Raji (cell line): ENCODE results near the gene SETD4.

Experiments
- POLR2A ChIP-seq: IDR thresholded peaks from 2 replicates; pipeline ENCODE4 v1.6.1; 2011; ENCODE audit warnings: low read depth, low read length, control low read depth; ENCODE audit not compliant: insufficient read depth

The SETD4 gene

DNA sequence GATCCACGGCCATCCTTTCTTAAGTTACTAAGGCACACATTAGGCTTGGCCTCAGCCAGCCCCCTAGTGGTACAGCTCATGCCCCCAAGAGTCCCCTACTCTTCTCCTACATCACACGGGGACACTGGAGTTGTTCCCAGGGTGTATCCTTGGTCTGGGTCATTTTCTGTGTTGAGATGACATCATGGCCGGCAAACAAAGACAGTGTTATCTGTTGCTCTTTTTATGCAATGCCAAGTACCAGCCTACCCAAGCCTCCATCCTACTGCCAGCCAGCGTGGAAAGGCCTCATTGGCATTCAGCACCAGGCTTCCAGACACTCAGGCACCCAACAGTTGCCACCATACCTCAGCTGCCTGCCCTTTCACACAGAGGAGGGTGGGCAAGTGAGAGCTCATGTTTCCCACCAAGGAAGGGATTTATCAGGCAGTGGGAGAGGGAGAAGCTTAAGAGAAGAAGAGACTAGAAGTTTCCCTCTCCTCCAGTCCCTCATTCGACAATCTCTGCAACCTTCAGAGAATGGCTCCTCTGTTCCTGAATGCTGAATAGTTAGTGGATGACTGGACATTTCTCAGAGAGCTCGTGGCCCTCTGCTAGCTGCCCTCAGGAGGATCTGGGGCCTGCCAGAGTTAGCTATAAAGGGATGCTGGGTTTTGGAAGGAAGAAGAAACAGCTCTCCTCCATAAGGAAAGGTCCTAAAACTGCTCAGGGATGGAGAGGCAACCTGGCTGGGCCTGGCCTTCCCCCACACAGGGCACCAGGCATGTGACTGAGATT, 27.2 kb upstream of the SETD4 start:
- TF ChIP-seq POLR2A = no peak

DNA sequence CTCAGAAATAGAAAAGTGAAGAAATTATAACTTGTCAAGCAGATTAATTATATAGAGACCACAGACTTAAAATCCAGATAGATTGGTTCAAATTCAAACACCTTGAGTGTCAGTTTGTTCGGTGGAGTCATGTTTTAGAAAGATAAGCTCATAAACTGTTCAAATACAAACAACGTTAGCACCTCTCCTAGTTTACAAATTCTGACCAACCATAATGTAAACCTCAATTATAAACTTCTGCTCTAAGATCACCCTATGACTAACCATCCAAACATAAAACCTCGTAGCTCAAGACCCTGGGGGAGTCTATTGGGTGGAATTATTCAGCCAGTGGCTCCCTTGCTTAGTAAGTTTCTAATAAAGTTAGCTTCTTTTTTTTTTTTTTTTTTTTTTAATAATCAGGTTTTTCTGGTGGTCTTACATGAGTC, 21.9 kb upstream of the SETD4 start:
- TF ChIP-seq POLR2A = no peak

DNA sequence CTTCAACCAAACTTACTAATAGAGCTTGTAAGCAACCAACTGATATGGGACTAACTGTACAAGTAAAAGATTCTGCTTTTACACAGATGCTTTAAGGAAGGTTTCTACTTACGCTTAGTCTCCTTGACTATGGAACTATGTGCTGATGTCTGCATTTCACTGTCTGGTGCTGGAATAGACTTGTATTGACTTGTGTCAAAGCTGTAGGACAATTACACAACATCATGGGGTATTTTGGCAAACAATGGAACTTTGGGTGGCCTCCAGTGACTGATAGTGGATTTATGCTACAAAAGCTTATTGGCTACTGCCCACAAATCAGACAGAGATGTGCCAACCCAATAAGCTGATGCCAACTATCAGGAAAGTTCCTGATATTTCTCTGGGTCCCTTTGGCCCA, 20.1 kb upstream of the SETD4 start:
- no peak for TF ChIP-seq POLR2A

DNA sequence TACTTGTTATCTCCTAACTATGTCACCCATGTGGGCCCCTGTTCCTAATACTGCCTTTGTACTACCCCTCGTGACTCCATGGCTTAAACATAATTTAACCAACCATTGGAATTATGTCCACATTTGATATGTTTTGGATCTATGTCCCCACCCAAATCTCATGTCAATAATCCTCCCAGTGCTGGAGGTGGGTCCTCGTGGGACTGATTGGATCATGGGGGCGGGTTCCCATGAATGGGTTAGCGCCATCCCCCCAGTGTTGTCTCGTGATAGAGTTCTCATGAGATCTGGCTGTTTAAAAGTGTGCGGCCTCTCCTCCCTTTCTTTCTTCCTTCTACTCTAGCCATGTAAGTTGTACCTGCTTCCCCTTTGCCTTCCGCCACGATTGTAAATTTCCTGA, 19.3 kb upstream of the SETD4 start:
- no peak for TF ChIP-seq POLR2A

DNA sequence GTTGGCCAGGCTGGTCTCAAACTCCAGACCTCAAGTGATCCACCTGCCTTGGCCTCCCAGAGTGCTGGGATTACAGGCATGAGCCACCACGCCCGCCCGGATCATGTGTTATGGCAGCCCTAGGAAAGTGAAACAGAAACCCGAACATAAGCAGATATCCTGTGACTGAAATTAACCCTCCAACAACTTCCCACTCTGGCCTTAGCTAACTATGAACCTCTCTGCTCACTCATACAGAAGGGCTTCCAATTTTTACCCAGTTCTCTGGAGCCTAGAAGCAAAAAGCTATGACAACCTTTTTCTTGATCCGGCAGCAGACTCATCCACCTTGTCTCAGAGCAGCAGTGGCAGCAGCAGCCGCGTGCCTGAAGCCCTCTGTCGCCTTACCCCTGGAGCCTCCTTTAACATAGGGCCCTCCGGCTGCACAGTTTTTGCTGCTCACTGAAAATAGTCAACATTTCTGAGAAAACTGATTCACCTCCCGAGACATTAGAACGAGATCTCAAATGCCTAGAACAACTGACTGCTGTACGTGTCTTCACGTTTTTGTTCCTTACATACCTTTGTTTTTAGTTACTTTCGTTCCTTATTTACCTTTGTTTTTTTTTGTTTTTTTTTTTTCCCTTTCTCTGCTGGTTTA, 18.8 kb upstream of the SETD4 start:
- no peak for TF ChIP-seq POLR2A

DNA sequence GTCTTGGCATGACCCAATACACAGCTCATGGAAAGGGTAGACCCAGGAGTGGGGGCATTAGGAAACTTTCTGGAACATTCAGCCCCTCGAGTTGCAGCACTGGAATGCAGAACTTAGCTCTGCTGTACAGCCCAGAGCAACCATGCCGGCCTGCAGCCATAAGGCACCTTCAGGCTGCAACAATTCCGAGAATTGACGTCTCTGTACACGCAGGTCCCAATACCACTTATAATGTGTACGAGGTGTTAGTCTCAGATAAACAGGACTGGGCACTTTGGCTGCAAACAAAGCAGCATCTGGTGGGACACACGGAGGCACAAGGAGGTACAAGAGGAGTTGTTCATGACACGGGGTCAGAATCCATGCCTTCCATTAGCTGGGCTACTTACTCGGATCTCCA, 17.4 kb upstream of the SETD4 start:
- TF ChIP-seq POLR2A = no peak

DNA sequence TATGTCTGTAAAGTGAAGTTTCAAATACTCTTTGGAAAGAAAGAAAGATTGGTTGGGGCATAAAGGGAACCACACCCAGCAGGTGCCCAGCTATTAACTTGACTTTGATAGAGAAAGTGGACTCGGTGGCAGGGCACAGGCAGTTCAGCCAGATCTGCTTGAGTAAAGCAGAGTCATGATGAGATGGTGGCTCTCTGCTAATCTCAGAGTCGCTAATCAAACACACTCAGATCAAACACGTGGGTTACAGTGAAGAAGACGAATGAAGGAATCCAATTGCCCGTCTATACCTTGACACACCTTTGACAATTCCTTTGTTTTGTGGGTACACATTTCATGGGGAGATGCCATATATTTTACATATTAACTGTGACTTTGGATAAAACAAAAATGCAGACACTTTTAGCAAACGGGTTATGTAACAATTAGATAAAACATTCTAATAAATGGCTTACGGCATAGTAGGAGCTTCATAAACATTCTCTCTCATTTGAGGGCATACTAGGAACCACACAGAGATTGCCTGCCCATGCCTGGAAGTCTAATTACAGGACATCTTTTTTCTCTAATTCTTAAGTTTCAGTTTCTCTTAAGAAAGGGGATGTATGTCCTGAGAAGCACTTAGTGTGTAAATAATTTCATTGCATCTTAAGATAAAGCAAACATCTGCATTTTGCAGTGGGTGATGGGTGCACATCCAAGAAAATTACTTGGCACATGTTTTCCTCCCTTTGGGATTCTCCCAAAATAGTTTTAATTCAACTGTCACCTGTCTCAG, 16.7 kb upstream of the SETD4 start:
- no peak for TF ChIP-seq POLR2A

DNA sequence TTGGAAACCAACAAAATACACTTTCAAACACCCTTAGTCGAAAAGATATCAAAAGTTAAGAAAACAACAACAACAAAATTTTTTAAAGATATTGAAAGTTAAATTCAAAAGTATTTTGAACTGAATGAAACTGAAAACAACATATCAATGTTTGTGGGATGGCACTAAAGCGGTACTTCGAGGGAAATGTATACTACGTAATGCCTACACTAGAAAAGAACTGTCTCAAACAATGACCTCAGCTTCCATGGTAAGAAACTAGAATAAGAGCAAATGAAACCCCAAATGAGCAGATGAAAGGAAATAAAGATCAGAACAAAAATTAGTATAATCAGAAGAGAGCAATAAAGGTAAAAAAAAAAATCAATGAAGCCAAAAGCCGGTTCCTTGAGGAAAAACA, 15.6 kb upstream of the SETD4 start:
- TF ChIP-seq POLR2A = no peak

DNA sequence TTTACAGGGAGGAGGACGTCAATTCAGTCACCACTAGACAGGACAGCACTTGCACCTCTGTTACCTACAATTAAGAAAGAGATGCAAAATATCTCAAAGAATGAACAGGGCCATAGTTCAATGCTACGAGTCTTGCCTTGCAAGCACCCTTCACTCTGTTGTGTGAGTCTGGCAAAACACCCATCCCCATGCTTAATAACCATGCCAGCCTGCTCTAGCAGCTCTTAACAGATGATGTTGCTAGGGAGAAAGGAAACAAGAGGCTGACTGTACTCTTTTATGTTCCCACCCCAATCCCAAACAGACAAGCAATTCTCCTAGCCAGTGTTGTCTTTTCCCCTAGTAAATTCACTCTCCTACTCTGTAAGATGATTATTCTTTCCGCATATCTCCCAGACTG, 14.8 kb upstream of the SETD4 start:
- TF ChIP-seq POLR2A = no peak

DNA sequence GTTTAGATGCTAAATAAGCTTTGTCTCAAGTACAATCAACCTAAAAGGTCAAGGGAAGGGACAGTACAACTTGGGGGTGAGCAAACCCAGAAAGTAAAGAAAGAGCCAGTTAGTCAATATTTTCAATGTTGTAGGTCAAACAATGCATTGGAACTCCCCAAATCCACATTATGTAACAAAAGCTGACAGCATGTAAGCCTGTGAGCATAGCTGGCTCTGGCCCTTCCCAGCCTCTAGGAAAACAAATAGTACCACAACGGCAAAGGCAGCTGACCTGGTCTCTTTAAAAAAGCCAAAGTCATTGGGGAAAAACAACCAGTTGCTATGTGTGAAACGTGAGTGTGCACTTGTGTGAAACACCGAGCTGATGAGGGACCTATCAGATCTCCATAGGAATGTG, 12.9 kb upstream of the SETD4 start:
- TF ChIP-seq POLR2A = no peak

DNA sequence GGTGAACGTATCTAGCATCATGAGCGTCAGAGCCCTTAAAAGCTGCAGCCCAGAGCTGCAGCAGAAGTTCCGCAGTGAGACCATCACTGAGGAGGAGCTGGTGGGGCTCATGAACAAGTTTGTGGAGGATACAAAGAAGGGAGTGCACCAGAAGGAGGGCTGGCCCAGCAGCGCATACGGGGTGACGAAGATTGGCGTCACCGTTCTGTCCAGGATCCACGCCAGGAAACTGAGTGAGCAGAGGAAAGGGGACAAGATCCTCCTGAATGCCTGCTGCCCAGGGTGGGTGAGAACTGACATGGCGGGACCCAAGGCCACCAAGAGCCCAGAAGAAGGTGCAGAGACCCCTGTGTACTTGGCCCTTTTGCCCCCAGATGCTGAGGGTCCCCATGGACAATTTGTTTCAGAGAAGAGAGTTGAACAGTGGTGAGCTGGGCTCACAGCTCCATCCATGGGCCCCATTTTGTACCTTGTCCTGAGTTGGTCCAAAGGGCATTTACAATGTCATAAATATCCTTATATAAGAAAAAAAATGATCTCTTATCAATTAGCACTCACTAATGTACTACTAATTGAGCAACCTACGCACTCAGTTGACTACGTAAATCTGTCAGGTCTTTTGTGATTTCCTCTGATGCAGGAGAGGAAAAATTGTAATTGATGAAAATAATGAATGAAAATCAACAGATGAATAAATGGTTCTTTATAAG, 12.3 kb upstream of the SETD4 start:
- no peak for TF ChIP-seq POLR2A

DNA sequence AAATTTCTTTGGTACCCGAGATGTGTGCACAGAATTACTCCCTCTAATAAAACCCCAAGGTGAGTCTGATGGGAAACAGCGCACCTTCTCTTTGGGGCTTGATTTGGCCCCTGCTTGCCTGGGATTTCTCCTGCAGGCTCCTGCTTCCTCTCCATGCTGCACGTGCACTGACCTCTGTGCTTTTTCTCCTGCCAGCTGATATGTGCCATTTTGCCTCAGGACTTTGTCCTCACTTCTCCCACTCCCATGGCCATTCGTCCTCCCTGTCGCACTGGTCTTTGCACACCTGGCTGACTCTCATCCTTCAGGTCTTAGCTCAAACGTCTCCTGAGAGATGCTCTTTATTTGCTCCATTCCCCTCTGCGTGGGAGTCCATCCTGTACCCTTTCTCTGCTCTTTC, 10.7 kb upstream of the SETD4 start:
- no peak for TF ChIP-seq POLR2A

DNA sequence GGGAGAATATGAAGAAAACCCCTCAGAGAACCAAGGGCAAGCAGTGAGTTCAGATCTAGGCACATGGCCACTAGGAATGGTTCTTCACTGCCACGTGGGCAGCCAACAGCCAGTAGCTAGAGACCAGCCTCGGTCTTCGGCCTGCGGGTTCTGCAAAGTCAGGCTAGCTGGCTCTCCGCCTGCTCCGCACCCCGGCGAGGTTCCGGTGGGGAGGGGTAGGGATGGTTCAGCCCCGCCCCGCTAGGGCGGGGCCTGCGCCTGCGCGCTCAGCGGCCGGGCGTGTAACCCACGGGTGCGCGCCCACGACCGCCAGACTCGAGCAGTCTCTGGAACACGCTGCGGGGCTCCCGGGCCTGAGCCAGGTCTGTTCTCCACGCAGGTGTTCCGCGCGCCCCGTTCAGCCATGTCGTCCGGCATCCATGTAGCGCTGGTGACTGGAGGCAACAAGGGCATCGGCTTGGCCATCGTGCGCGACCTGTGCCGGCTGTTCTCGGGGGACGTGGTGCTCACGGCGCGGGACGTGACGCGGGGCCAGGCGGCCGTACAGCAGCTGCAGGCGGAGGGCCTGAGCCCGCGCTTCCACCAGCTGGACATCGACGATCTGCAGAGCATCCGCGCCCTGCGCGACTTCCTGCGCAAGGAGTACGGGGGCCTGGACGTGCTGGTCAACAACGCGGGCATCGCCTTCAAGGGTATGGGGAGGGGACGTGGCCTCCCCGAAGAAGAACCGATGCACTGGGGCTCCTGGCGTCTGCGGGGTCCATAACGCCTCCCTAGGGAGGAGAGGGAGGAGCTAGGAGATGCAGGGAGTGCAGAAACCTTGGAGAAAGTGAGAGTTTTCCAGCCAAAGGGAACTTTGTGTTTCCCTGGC, 9.6 kb upstream of the SETD4 start, which contains the start of gene CBR1:
Gene CBR1, plus strand, starts transcription at position 312 of the 871 bp plus-strand sequence. Its CDS starts 92 bp downstream, at position 404.
- TF ChIP-seq POLR2A = no peak

DNA sequence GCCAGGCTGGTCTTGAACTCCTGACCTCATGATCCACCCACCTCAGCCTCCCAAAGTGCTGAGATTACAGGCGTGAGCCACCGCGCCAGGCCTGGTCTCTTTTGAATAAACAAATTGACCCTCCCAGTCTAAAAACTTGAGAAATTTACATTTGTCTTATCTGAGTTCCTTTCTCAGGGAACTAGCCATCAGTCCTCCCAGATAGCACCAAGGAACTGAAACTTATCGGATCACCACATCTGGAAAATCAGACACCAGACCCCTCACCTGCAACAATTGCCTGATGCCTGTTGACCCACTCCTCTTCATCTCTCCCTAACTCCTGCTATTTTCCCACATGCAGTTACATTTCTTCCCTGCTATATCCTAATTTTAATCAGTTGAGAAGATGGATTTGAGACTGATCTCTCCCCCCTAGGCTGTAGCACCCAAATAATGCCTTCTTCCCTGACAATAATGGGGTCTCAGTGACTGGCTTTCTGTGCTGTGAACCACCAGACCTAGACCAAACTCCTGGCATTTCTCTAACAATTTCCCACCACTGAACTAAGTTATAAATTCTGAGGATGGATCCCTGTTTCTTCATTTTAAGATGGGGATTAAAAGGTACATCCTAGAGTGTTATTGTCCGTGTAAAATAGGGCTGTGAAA, 8.5 kb upstream of the SETD4 start:
- no peak for TF ChIP-seq POLR2A

DNA sequence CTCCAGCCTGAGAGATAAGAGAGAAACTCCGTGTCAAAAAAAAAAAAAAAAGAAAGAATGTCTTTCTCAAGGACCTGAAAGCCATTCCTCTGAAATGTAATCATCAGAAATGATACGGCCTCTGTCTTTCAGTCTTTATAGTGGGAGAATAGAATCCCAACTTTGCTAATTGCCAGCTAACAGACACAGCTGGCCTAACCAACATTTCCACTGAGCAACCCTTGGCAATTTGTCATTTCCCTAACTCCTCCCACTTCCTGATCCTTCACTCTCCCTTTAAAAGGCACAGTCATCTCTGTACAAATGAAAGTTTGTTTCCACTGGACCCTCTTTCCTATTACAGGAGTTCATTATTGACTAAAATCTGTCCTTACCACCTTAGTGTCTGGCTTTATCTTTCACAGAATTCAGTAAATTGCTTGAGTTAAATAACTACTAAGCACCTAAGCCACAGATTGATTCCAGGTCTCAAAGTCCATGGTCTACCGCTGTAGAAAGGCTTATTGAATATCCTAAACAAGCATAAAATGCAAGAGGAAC, 5.2 kb upstream of the SETD4 start:
- TF ChIP-seq POLR2A = no peak
